ENCODE data around the gene TMEM205. TPM values are rescaled to one million over a fixed set of nuclear protein-coding genes. Genes with fewer than 3 reads are reported as not detected.
A peak's percentile ranks its signal among the peaks of the same experiment; 100 is the strongest.

TMEM205 gene
- total and polyA plus RNA-seq, 2 of the 13 experiments (the other 11 are each of a cell fraction or from before 2014, with no cell fraction given), result 45.5 to 98.7 TPM

DNA sequence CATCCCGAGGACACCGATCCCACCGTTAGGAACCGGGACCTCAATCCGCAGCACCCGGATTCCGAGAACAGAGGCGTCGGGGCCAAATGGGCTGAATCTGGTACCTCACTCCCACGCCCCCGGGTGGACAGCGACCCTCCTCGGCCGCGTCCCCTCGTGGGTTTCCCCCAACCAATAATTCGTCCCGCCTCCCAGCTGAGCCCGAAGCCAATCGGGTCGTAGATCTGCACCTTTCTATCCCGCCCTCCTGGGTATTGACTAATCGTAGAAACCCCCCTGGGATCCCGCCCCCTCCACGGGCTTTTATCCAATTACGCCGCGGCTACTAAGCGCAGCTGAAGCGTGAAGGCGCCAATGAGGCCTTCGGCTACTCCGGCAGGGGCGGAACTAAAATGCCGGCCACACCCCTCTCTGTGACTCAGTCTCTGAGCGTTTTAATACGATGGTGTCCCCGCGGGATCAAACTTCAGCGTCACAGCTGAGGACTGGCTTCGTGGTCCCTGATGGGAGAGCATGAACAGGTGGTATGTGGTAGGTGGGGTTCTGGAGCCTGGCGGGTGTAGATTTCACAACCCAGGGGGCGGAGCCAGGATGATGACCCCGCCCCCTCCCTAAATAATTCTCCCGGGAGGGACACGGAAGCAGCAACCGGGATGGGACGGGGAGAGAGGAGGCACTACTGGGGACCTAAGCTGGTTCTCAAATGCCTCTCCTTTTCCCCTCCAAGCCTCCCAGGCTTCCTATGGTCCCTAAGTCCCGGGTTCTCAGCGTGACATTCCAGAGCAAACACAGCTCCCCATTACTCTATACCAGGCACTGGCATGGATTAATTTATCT lies at the start of gene TMEM205, which contains the start of gene CCDC159 (continued):
- no peak for TF ChIP-seq ATF7 (IDR thresholded peaks at IDR 0.05)
- no peak for TF ChIP-seq ATF7 (CRISPR knock-in tag; IDR thresholded peaks at IDR 0.05)
- TF ChIP-seq, protein P1, sequence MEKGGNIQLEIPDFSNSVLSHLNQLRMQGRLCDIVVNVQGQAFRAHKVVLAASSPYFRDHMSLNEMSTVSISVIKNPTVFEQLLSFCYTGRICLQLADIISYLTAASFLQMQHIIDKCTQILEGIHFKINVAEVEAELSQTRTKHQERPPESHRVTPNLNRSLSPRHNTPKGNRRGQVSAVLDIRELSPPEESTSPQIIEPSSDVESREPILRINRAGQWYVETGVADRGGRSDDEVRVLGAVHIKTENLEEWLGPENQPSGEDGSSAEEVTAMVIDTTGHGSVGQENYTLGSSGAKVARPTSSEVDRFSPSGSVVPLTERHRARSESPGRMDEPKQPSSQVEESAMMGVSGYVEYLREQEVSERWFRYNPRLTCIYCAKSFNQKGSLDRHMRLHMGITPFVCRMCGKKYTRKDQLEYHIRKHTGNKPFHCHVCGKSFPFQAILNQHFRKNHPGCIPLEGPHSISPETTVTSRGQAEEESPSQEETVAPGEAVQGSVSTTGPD (CRISPR knock-in tag; IDR thresholded peaks at IDR 0.05), result no peak
- TF ChIP-seq, protein P2, sequence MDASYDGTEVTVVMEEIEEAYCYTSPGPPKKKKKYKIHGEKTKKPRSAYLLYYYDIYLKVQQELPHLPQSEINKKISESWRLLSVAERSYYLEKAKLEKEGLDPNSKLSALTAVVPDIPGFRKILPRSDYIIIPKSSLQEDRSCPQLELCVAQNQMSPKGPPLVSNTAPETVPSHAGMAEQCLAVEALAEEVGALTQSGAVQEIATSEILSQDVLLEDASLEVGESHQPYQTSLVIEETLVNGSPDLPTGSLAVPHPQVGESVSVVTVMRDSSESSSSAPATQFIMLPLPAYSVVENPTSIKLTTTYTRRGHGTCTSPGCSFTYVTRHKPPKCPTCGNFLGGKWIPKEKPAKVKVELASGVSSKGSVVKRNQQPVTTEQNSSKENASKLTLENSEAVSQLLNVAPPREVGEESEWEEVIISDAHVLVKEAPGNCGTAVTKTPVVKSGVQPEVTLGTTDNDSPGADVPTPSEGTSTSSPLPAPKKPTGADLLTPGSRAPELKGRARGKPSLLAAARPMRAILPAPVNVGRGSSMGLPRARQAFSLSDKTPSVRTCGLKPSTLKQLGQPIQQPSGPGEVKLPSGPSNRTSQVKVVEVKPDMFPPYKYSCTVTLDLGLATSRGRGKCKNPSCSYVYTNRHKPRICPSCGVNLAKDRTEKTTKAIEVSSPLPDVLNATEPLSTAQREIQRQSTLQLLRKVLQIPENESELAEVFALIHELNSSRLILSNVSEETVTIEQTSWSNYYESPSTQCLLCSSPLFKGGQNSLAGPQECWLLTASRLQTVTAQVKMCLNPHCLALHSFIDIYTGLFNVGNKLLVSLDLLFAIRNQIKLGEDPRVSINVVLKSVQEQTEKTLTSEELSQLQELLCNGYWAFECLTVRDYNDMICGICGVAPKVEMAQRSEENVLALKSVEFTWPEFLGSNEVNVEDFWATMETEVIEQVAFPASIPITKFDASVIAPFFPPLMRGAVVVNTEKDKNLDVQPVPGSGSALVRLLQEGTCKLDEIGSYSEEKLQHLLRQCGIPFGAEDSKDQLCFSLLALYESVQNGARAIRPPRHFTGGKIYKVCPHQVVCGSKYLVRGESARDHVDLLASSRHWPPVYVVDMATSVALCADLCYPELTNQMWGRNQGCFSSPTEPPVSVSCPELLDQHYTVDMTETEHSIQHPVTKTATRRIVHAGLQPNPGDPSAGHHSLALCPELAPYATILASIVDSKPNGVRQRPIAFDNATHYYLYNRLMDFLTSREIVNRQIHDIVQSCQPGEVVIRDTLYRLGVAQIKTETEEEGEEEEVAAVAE (CRISPR knock-in tag; IDR thresholded peaks at IDR 0.05; ENCODE audit: borderline replicate concordance), result peak; percentile 96
- TF ChIP-seq, protein P3, sequence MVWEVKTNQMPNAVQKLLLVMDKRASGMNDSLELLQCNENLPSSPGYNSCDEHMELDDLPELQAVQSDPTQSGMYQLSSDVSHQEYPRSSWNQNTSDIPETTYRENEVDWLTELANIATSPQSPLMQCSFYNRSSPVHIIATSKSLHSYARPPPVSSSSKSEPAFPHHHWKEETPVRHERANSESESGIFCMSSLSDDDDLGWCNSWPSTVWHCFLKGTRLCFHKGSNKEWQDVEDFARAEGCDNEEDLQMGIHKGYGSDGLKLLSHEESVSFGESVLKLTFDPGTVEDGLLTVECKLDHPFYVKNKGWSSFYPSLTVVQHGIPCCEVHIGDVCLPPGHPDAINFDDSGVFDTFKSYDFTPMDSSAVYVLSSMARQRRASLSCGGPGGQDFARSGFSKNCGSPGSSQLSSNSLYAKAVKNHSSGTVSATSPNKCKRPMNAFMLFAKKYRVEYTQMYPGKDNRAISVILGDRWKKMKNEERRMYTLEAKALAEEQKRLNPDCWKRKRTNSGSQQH (CRISPR knock-in tag; IDR thresholded peaks at IDR 0.05; ENCODE audit: low read depth), result 0 out of 2 replicates have a peak, but pooled peaks have one; percentile 51
- TF ChIP-seq, protein P4, sequence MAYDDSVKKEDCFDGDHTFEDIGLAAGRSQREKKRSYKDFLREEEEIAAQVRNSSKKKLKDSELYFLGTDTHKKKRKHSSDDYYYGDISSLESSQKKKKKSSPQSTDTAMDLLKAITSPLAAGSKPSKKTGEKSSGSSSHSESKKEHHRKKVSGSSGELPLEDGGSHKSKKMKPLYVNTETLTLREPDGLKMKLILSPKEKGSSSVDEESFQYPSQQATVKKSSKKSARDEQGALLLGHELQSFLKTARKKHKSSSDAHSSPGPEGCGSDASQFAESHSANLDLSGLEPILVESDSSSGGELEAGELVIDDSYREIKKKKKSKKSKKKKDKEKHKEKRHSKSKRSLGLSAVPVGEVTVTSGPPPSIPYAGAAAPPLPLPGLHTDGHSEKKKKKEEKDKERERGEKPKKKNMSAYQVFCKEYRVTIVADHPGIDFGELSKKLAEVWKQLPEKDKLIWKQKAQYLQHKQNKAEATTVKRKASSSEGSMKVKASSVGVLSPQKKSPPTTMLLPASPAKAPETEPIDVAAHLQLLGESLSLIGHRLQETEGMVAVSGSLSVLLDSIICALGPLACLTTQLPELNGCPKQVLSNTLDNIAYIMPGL (CRISPR knock-in tag; IDR thresholded peaks at IDR 0.05; ENCODE audit: borderline replicate concordance in 1 of 2, low read depth in 1 of 2), result 0 out of 4 replicates have a peak, but pooled peaks have one; percentile 6 to 11
- 0 out of 2 replicates have a peak, but pooled peaks have one; percentile 12 for TF ChIP-seq ZNF441 (CRISPR knock-in tag; IDR thresholded peaks at IDR 0.05; ENCODE audit: borderline replicate concordance)
- peak; percentile 46; the same call in 1 of the 2 replicates for TF ChIP-seq HOXA3 (CRISPR knock-in tag; IDR thresholded peaks at IDR 0.05)
- TF ChIP-seq NCOA5 (CRISPR knock-in tag; IDR thresholded peaks at IDR 0.05), result no peak
- peak; percentile 49; the same call in 1 of the 2 replicates for TF ChIP-seq ZNF670 (CRISPR knock-in tag; IDR thresholded peaks at IDR 0.05; ENCODE audit: borderline replicate concordance)
- TF ChIP-seq BORCS8-MEF2B (CRISPR knock-in tag; IDR thresholded peaks at IDR 0.05), result peak; percentile 77; the same call in 1 of the 2 replicates
- 0 out of 2 replicates have a peak, but pooled peaks have one; percentile 15 for TF ChIP-seq ZNF761 (CRISPR knock-in tag; conservative IDR thresholded peaks at IDR 0.05)
- 0 out of 2 replicates have a peak, but pooled peaks have one; percentile 55 for TF ChIP-seq ZNF430 (CRISPR knock-in tag; IDR thresholded peaks at IDR 0.05)
- TF ChIP-seq ZBTB8A (CRISPR knock-in tag; IDR thresholded peaks at IDR 0.05; ENCODE audit: borderline replicate concordance, low read depth), result no peak
- no peak for TF ChIP-seq TBX3 (IDR thresholded peaks at IDR 0.05; ENCODE audit: borderline replicate concordance)
- no peak for TF ChIP-seq ZNF652 (CRISPR knock-in tag; IDR thresholded peaks at IDR 0.05; ENCODE audit: borderline replicate concordance, low read depth)
- TF ChIP-seq ZNF451 (CRISPR knock-in tag; IDR thresholded peaks at IDR 0.05), result no peak
- TF ChIP-seq KAT2B (IDR thresholded peaks at IDR 0.05; ENCODE audit: borderline replicate concordance, low read depth, low read length), result no peak
- TF ChIP-seq ZNF644 (CRISPR knock-in tag; IDR thresholded peaks at IDR 0.05; ENCODE audit: low read depth), result 0 out of 2 replicates have a peak, but pooled peaks have one; percentile 27
